Measurements from ENCODE around the gene SCG5.
"Not testable (repeated sequence)": the region's sequence is repeated elsewhere in the genome, so short reads cannot be mapped to it uniquely, and the experiment has no call there.

DNA sequence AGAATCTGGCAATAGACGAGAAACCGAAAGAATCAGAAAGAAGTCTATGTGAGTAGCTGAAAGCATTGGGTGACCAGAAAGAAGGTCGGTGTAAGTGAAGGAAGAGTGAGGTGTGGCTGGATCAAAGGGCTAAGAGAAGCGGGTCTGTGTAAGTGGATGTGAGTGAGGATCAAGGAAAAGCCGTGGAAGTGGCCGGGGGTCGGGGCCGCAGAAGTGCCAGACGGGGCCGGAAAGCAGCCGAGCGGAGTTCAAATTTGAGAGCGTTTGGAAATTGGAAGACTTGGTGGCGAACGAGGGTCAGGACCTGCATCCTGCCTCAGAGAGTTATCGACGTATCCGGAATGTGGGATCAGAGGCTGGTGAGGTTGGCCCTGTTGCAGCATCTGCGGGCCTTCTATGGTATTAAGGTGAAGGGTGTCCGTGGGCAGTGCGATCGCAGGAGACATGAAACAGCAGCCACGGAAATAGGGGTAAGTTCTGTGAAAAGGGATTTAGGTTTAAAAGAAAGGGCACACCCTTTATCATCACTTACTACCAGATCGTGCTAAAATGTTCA, 25.6 kb upstream of the SCG5 start:
- not testable (repeated sequence) for TF ChIP-seq EZH2 (IDR thresholded peaks at IDR 0.05; ENCODE audit: low read length, missing control alignments)
- TF ChIP-seq, protein P1, sequence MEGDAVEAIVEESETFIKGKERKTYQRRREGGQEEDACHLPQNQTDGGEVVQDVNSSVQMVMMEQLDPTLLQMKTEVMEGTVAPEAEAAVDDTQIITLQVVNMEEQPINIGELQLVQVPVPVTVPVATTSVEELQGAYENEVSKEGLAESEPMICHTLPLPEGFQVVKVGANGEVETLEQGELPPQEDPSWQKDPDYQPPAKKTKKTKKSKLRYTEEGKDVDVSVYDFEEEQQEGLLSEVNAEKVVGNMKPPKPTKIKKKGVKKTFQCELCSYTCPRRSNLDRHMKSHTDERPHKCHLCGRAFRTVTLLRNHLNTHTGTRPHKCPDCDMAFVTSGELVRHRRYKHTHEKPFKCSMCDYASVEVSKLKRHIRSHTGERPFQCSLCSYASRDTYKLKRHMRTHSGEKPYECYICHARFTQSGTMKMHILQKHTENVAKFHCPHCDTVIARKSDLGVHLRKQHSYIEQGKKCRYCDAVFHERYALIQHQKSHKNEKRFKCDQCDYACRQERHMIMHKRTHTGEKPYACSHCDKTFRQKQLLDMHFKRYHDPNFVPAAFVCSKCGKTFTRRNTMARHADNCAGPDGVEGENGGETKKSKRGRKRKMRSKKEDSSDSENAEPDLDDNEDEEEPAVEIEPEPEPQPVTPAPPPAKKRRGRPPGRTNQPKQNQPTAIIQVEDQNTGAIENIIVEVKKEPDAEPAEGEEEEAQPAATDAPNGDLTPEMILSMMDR (conservative IDR thresholded peaks at IDR 0.05 in 1 of 2, IDR thresholded peaks at IDR 0.05 in 1 of 2; ENCODE audit: low read depth in 1 of 2, low read length in 2 of 2) = not testable (repeated sequence)
